NK-92 (cell line): ENCODE data around the gene GOLGA6D.
"Not testable (repeated sequence)": the region's sequence is repeated elsewhere in the genome, so short reads cannot be mapped to it uniquely, and the experiment has no call there.

ENCODE experiments used
- DNase-seq: peaks from one replicate; lab custom pipeline; 2025; ENCODE audit not compliant: unreplicated experiment; lab: John Stamatoyannopoulos, UW

Gene GOLGA6D

DNA sequence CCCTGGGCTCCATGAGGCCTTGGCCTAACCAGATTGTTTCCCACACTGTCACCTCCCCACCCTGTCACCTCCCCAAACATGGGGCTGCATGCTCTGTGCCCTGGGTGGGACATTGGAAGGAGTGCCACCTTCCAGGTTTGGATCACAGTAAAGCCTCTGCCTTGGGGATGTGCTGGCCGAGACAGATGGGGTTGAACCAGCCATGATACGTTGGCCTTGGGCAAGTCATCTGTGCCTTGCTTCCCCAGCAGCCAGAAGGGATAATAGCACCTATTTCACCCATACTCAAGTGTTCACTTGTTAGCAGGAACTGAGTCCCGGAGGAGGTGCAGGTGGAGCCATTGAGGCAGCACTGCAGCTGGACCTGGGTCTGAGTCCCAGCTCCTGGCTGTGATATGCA lies 7.0 kb upstream of the GOLGA6D start:
- DNase-seq = not testable (repeated sequence)

DNA sequence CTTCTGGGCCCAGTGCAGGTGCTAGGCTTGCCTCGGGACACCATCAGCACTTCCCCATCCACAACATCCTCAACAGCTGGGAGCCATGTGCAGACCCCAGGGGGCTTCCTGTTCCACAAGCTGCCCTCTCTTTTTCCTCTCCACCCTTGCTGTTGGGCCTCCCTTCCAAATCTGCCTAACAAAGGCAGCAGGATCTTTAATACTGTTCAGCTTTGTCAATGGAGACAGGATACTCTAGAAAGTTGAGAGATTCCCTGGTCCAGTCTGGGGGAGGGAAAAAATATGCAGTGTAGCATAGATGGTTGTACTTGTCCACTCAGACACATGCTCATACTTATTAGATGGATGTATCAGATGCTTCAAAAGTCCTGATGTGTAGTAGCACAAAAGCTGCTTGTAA lies 4.1 kb upstream of the GOLGA6D start:
- not testable (repeated sequence) for DNase-seq

DNA sequence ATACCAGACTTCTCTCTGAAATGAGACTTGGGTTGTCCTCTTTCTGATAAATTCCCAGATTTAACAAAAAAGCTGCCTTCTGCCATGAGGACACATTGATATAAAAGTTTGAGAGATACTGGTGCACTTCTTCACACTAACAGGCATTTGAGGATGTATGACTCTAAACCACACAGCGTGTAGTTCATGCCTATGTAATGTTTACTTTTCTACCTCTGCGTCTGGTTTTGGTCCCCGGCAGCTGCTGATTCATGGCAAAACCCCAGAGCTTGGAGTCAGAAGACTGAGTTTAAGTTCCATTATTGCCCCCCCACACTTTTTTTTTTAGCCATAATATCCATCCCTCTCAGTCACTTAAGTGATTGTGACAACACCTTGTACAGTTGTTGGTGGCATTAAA lies 1.5 kb downstream of the GOLGA6D start:
- not testable (repeated sequence) for DNase-seq

DNA sequence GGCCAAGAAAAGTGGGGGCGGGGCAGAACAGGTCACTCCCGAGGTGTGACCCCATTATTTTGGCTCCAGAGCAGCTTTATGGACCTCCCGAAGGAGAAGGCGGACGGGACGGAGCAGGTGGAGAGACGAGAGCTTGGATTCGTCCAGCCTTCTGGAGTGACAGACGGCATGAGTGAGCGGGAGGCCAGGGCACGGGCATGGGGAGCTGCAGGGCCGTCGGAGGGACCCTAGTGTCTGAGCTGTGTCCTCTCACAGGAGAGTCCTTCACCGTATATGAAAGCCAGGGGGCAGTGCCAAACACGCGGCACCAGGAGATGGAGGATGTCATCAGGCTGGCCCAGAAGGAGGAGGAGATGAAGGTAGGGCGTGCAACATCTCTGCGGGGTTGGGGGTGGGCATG lies 11.0 kb downstream of the GOLGA6D start:
- not testable (repeated sequence) for DNase-seq

DNA sequence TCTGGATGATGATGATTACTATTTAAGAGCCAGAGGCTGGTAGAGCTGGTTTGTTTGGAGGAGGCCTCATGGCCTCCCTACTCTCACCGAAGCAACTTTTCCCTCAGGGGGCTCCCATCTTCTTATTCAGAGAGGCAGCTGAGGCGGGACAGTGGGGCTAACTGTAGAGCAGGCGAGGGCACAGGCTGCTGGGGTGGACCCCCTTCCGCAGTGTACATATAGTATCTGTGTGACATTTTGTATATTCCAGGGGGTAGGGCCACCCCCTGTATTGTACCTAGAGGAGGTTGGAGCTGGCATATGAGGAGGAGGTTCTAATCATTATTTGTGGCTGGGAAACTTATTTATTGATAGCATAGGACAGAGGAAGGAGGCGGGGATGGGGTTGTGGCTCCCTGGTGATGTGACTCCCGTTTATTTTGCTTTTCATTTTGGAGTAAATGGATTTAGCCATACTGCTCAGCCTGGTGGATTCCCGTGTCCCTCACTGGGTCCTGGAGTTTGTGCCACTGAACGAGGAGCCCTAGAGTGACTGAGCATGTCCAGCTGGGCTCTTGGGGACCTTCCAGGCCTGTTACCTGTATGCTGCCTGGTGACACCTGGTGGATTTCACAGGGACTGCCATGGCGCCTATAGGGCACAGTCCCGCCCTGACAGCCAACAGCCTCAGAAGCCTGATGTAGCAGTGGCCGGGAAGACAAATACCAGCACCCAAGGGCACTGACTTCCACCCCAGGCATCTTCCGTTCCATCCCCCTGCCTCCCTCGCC lies 16.1 kb downstream of the GOLGA6D start:
- DNase-seq = not testable (repeated sequence)

DNA sequence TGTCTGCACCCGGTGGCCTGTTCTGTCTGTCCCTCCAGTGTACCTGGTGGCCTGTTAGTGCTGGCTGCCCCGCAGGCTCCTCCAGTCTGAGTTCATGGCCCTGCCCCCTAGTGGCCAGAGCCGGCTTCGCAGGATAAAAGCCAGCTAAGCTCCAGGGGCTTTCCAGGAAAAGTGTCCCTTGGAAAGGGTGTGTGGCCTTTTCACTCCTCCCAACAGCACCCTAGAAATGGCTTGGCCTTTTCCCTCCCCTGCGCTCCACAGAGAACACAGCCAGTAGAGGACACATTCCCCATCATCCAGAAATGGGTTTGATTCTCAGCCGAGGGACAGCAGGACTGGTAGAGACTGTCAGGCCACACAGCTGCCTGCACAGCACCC lies 16.7 kb downstream of the GOLGA6D start:
- not testable (repeated sequence) for DNase-seq

DNA sequence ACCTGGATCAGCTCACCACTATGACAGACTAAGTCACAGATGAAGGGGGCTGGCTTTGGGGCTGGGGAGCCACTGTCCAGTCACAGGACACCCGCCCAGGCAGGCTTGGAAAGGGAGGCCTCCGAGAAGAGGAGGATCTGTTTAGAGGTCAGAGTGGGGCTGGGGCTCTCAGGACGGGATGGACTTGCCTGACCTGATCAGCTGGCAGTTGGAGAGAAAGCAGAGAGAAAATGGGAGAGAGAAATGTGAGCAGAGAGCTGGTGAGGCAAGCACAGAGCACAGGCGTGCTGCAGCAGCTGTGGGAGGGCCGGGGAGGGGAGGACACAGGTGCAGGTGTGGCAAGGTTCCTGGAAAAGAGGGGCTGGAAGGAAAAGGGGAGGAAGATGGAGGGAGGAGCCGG lies 17.4 kb downstream of the GOLGA6D start:
- not testable (repeated sequence) for DNase-seq

DNA sequence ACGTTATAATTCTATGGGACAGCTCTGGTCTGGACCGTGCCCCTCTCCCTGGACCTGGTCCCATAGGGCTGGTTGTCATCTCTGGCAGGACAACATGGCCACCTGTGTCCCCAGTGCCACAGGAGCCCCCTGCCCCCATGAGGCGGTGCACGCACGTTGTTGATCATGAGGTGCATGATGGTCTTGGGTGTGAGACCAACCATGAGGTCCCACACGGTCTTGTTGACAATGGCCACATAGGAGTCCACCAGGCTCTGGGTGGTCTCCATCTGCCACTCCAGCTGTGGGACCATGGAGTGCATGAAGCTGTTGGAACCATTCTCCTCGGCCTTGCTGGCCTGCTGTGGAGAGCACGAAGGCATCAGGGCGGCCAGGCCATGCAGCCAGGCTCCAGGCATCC lies 19.7 kb downstream of the GOLGA6D start:
- DNase-seq = no peak

DNA sequence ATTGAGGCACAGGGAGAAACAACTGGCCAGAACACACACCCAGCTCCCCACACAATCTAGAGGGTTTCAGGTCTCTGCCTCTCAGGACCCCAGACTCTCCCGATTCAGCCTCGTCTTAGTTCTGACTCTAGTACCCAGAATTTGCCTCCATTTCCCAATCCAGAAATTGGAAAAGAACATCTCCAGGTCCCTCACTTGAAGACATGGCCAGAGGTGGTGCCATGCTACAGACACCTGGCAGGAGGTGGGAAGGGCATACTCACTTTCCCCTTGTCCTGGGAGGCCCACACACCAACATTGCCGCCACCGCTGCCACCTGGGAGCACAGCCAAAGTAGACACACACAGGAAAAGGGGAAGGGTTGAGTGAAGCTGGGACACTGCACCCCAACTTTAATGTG lies 20.1 kb downstream of the GOLGA6D start:
- not testable (repeated sequence) for DNase-seq

DNA sequence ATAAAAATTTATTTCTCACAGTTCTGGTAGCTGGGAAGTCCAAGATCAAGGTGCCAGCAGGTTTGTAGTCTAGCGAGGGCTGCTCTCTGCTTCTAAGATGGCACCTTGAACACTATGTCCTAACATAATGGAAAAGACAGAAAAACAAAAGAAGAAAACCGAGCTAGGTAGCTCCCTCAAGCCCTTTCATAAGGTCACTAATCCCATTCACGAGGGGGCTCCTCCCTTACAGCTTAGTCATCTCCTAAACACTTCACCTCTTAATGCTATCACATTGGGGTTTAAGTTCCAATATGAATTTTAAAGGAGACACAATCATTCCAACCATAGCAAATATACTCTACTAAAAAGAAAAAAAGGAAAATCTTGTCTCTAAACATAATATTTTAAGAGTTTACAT lies 23.6 kb downstream of the GOLGA6D start:
- DNase-seq = no peak

DNA sequence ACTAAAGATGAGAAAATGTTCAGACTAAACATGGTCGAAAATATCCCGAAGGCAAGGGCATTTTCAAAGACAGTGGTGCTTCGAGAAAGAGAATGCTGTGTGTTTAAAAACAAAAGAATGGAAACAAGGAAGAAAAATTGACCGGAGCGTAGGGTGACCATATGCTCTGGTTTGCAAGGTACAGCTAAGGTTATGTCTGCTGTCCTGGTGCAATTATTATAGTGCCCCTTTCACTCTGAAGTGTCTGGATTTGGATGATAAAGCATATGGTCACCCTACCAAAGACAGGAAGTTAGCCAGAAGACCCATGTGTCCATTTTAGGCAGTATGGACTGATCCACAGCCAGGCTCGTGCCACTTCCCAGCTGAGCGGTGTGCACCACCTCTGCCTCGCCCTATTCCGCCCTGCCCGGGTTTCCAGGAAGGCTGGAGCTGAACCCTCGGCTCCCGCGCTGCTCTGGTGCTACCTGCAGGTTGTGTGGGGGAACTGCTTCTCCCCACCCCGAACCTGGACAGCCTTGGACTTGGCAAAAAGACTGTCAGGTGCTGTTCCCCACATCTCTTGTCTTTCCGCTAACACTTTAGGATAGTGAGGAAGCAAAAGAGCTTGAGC lies 25.2 kb downstream of the GOLGA6D start:
- no peak for DNase-seq

DNA sequence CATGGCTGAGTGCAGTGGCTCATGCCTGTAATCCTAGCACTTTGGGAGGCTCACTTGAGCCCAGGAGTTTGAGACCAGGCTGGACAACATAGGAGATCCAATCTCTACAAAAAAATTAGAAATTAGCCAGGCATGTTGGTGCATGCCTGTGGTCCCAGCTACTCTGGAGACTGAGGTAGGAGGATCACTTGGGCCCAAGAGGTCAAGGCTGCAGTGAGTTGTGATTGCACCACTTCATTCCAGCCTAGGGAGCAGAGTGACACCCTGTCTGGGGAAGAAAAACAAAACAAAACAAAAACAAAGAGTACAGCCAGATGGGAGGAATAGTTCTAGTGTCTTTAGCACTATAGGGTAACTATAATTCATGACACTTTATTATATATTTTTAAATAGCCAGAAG lies 27.1 kb downstream of the GOLGA6D start:
- DNase-seq = no peak

DNA sequence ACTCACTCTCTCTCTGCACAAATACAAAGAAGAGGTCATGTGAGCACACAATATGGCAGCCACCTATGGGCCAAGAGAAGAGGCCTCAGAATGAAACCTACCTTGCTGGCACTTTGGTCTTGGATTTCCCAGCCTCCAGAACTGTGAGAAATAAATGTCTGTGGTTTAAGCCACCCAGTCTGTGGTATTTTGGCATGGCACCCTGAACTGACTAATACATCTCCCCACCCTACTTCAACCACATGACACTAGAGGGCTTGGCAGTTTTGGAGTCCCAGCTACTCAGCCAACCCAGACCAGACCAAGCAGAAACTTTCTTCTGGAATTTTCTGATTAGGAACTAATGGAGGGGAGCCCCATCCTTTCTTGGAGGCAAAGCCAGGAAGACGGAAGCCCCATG lies 29.9 kb downstream of the GOLGA6D start:
- DNase-seq = not testable (repeated sequence)

DNA sequence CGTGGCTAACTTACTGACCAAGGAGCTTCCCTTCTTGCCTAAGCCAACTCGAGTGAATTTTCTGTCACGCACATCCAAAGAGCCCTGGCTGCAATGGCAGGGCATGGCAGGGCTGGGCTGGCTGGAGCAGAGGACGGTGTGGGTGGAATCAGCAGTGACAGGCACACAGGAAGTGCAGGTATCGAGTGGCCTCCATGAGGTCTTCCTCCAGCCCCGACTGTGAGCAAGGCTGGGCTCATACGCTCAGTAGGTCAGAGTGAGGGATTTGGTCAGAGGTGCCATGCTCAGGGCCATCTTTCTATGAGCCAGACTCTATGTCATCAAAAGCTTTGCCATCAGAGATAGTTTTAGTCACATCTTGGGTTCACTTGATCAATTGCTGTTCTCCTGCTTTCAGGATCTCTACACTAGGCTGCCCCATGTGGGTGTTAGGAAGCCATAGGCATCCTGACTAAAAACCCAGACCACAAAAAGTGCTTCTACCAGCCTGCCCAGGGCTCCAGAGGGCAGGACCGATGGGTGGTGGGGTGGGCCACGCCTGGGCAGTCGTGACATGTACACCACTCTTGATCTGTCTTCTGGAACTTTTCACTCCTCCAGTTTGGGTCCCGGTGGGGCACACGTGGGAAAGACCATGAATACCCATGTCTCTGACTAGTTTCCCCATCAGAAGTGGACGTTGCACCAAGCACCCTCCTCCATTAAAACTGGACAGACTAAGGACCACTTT lies 30.6 kb downstream of the GOLGA6D start:
- DNase-seq = no peak

DNA sequence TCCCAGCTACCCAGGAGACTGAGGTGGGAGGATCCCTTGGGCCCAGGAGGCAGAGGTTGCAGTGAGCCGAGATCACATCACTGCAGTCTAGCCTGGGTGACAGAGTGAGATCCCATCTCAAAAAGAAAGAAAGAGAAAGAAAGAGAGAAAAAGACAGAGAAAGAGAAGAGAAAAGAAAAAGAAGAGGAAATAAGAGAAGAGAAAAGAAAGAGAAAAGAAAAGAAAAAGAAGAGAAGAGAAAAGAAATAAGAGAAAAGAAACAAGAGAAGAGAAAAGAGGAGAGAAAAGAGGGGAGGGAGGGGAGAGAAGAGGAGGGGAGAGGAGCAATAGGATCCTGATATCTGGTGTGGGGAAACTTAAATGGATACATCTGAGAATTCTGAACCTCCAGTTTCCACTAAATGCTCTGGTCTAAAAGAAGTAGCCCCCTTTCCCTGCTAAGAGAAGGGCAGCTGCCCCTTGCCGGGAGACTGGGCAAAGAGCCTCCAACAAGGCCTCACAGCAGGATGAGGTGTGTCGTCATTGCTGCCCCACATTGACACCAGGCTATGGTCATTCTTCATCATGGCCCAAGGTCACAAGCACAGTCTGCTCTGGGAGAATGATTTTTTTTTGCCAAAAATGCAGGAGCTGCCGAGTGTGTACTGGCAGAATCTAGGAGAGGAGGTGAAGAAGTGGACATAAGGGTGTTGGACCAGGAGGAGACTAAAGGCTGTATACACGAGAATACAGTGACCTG lies 32.1 kb downstream of the GOLGA6D start:
- no peak for DNase-seq

DNA sequence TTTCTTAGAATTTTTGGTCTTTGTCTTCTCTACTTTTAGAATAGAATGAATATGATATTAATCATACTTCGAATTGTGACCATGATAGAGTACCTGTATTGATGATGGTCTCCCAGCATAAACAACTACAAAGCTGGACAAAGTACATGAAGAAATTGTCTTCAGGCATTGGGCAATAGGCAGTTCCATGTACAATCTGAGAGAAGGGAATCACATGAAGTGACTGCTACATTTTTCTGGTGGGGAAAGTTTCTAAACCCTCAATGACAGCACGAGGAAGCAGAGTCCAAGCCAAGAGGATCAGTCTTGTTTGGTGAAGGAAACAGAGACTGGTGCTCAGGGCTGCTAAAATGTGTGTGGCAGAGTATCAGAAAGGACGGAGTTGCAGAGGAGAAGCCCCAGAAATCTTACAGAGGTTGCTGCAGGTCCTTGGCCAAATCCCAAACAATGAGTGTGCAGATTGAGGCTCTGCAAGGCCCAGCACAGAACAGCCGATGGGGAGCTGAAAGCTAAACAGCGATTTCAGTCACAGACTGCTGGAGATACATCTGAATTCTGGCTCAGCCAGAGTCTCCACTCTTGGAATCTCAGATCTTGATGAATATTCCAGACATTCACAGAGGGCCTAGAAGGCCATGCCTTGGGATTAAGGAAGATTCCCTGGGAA lies 36.7 kb downstream of the GOLGA6D start:
- not testable (repeated sequence) for DNase-seq

DNA sequence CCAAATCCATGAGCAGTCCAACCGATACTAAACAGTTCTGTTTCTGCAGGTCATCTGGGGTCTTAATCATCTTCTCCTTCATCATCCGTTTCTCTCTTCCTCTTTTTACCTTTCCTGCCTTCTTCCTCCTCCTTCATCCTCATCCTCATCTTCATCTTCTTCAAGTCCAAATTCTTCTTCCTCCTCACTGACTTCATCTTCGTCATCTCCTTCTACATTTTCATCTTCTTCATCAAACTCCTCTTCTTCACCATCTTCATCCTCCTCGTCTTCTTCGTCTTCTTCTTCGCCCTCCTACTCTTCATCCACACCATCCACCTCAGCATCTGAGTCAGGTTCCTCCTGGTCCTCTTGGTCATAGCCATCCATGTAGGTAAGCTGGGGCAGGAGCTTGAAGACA lies 39.1 kb downstream of the GOLGA6D start:
- no peak for DNase-seq

DNA sequence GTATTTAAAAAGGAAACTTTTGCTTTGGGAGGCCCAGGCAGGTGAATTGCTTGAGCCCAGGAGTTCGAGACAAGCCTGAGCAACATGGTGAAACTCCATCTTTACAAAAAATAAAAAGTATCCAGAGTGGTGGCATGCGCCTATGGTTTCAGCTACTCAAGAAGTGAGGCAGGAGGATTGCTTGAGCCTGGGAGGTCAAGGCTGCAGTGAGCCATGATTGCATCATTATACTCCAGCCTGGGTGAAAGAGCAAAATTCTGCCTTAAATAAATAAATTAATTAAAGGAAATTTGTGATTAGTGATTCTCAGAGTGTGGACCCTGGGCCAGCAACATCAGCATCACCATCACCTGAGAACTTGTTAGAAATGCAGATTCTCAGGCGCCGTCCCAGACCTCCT lies 43.3 kb downstream of the GOLGA6D start:
- no peak for DNase-seq

DNA sequence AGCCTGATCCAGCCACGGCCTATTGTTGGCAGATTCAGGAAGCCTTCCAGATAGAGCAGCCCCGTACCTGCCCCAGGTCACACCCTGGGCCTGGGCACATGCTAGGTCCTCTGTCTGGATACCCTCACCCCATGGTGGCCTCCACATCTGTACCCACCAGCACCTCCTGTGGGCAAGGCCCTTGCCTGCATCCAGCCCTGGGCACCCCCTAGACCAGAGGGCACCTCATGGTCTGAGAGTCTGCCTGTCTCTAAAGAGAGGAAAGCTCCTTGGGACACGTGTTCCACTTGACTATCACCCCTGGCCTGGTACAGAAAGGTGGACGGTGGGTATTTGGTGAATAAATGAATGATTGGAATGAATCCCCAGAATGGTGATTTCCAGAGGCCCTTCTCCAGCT lies 44.4 kb downstream of the GOLGA6D start:
- DNase-seq = no peak

DNA sequence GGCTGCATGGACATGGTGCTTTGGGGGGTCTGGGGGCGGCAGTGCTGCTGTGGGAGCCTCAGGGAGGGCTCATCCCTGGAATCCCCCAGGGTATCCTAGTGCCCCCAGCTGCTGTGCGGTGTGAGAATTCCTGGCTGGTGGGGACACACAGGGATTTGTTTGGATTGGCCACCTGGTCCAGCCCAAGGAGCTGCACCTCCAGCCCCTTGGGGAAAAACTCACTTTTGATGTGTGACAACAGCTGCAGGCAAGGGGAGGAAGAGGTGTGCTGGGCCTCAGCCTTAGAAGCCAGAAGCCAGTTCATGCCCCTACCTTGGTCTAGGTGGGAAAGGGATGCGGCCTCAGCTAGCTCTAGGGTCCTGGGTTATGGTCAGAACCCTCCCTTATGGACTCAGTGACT lies 44.9 kb downstream of the GOLGA6D start:
- DNase-seq = no peak
